Vagina (tissue), 2 donors: ENCODE results near the gene UBR3. TPM values are rescaled to one million over a fixed set of nuclear protein-coding genes. Genes with fewer than 3 reads are reported as not detected.
"Not testable (repeated sequence)": the region's sequence is repeated elsewhere in the genome, so short reads cannot be mapped to it uniquely, and the experiment has no call there.

Experiments used
- DNase-seq, 2 donors: peaks; one replicate each; pipeline ENCODE4 v3.0.0-alpha.2; 2017; ENCODE audit errors: extremely low spot score in 2 of 2
- H3K27ac ChIP-seq: fragments of 200-600 bp; sonication (generic); one replicate; pipeline ENCODE4 v1.5.1; 2019
- H3K27me3 ChIP-seq: fragments of 200-600 bp; sonication (generic); one replicate; pipeline ENCODE4 v1.5.1; 2019
- H3K36me3 ChIP-seq, 2 donors: fragments of 200-600 bp; sonication (generic); one replicate each; pipeline ENCODE4 v1.5.1; 2017 to 2019
- H3K4me1 ChIP-seq: fragments of 200-600 bp; sonication (generic); one replicate; pipeline ENCODE4 v1.5.1; 2019
- H3K4me3 ChIP-seq, 2 donors: fragments of 200-600 bp; sonication (generic); 1 replicate in 1 of 2; 2 replicates in 1 of 2; pipeline ENCODE4 v1.5.1; 2016 to 2019
- H3K9me3 ChIP-seq: fragments of 200-600 bp; sonication (generic); one replicate; pipeline ENCODE4 v1.5.1; 2019
- POLR2A ChIP-seq, 2 donors: fragments of 450-650 bp; IDR thresholded peaks; one replicate each; pipeline ENCODE4 v1.6.1; 2017; ENCODE audit warnings: antibody characterized with exemption in 2 of 2, mild to moderate bottlenecking in 2 of 2, moderate library complexity in 2 of 2
- POLR2AphosphoS5 ChIP-seq, 2 donors: sonication (generic); formaldehyde crosslinking; IDR thresholded peaks; one replicate each; pipeline ENCODE4 v1.9.0; 2017; ENCODE audit warnings: antibody characterized with exemption in 2 of 2, mild to moderate bottlenecking in 2 of 2, low read depth in 1 of 2; ENCODE audit not compliant: insufficient read depth in 1 of 2
- intact Hi-C: fragments of 100-400 bp; cut with DNase I; formaldehyde crosslinking; loops from one replicate; pipeline ENCODE4 v1.15.1; 2023
- total RNA-seq: library from RNA; depleted of rRNA; stranded (reverse); fragments of >200 nt; gene quantifications from one replicate; pipeline ENCODE4 v1.2.3, GENCODE V29; 2016
- TF ChIP-seq, protein P1 (sequence below), 3 experiments: fragments of 450-650 bp in 2 of 3; fragments of 200-600 bp in 1 of 3; sonication (generic) in 1 of 3; IDR thresholded peaks; one replicate each; pipeline ENCODE4 v1.5.1; 2017 to 2019; ENCODE audit warnings: antibody characterized with exemption in 3 of 3, mild to moderate bottlenecking in 2 of 3, moderate library complexity in 2 of 3

The UBR3 gene
- total RNA-seq, 1 donor from 2014 or later: 59.2 TPM

DNA sequence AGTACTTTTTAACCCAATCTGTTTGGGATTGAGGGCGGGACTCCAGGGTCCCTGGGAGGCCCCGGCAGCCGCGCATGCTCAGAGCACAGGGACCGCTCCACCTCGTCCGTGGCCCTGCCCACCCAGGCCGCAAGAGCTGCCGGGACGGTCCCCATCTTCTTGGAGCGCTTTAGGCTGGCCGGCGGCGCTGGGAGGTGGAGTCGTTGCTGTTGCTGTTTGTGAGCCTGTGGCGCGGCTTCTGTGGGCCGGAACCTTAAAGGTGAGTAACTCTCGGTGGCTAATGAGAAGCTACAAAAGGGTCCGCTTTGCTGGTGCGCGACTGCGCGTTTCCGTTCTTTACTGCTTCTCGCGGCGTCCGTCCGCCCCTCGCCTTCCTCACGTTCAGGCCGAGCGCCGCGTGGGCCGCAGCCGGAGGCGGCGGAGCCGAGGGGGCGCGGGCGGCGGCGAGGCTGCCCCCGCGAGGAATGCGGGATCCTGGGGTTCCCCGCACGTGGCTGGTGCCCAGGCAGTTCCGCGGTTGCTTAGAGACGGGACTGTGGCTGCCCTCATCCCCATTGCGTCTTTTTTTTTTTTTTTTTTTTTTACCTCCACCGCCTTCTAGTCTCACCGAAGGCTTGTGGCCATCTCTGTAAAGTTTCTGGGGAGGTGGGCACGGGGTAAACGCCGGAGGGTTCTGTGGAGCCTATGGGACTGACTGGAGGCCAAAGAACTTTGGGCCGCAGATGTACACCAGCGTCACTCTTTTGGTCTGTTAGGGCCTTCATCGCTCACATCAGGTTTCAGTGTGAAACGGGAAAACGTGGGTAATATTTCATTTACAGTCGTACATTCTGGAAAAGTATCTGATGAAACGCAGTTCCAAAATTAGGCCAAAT, 28.3 kb upstream of the UBR3 start, which contains the start of gene SSB:
SSB (plus strand) TSS at position 154 of the 875 bp plus-strand sequence. CDS start 2,090 bp downstream, outside the sequence.
- Histone ChIP-seq H3K27me3 (no peaks in the 10 kb centered on the region), H3K4me1 (peaks cover 29% of the 10 kb centered on the region), H3K9me3 (no peaks in the 10 kb centered on the region), H3K27ac (peak within 1 kb of the TSS; percentile 87), H3K4me3 (peak within 1 kb of the TSS; percentile 71 to 82), H3K36me3 (peaks cover 0 to 4% of the 10 kb centered on the region in 2 donors)
- intact Hi-C loops: no loop called here
- TF ChIP-seq POLR2AphosphoS5 (IDR thresholded peaks at IDR 0.05; ENCODE audit: insufficient read depth in 1 of 2, low read depth in 1 of 2) (peak; percentile 85 to 92), POLR2A (IDR thresholded peaks at IDR 0.05) (peak in 1 of 2 donors; percentile 80)
- TF ChIP-seq, protein P1, sequence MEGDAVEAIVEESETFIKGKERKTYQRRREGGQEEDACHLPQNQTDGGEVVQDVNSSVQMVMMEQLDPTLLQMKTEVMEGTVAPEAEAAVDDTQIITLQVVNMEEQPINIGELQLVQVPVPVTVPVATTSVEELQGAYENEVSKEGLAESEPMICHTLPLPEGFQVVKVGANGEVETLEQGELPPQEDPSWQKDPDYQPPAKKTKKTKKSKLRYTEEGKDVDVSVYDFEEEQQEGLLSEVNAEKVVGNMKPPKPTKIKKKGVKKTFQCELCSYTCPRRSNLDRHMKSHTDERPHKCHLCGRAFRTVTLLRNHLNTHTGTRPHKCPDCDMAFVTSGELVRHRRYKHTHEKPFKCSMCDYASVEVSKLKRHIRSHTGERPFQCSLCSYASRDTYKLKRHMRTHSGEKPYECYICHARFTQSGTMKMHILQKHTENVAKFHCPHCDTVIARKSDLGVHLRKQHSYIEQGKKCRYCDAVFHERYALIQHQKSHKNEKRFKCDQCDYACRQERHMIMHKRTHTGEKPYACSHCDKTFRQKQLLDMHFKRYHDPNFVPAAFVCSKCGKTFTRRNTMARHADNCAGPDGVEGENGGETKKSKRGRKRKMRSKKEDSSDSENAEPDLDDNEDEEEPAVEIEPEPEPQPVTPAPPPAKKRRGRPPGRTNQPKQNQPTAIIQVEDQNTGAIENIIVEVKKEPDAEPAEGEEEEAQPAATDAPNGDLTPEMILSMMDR (IDR thresholded peaks at IDR 0.05): no peak
- peak in 1 of 2 donors; percentile 92 for DNase-seq

DNA sequence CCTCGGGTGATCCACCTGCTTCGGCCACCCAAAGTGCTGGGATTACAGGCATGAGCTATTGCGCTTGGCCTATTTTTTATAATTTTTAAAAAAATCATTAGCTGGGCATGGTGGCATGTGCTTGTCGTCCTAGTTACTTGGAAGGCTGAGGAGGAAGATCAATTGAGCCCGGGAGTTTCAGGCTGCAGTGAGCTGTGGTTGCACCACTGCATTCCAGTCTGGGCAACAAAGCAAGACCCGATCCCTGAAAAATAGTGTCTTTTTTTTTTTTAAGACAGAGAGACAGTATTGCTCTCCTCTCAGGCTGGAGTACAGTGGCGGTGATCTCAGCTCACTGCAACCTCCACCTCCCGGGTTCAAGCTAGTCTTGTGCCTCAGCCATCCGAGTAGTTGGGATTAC, 23.8 kb upstream of the UBR3 start:
- no peak overlapping the region for H3K4me3 ChIP-seq
- H3K27ac ChIP-seq: no peak overlapping the region
- TF ChIP-seq POLR2A (IDR thresholded peaks at IDR 0.05): no peak
- TF ChIP-seq, protein P1 (IDR thresholded peaks at IDR 0.05): no peak
- TF ChIP-seq POLR2AphosphoS5 (IDR thresholded peaks at IDR 0.05; ENCODE audit: insufficient read depth in 1 of 2, low read depth in 1 of 2): no peak
- DNase-seq: no peak
- intact Hi-C loops: no loop called here
- H3K27me3 ChIP-seq: no peaks in the 10 kb centered on the region
- H3K4me1 ChIP-seq: peaks cover 29% of the 10 kb centered on the region
- no peaks in the 10 kb centered on the region for H3K9me3 ChIP-seq
- peaks cover 0 to 31% of the 10 kb centered on the region in 2 donors for H3K36me3 ChIP-seq

DNA sequence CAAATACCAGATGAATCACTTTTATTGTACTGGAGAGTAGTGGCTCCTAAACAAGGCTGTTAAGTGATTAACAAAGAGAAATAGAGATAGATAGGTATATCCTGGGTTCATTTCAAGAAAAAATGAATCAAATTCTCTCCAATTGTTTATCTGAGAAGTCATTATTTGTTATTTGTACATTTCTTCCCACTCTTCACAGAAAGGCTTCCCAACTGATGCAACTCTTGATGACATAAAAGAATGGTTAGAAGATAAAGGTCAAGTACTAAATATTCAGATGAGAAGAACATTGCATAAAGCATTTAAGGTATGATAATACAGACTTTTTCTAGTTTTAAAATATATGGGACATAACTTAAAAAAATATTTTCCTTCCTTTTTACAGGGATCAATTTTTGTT, 20.7 kb upstream of the UBR3 start:
- Histone ChIP-seq H3K27ac (no peak overlapping the region), H3K4me1 (peaks cover 10% of the 10 kb centered on the region), H3K27me3 (no peaks in the 10 kb centered on the region), H3K4me3 (no peak overlapping the region), H3K36me3 (peaks cover 0 to 59% of the 10 kb centered on the region in 2 donors), H3K9me3 (no peaks in the 10 kb centered on the region)
- no peak for DNase-seq
- TF ChIP-seq, protein P1 (IDR thresholded peaks at IDR 0.05): no peak
- no peak for TF ChIP-seq POLR2AphosphoS5 (IDR thresholded peaks at IDR 0.05; ENCODE audit: insufficient read depth in 1 of 2, low read depth in 1 of 2)
- no peak for TF ChIP-seq POLR2A (IDR thresholded peaks at IDR 0.05)
- intact Hi-C loops: no loop called here

DNA sequence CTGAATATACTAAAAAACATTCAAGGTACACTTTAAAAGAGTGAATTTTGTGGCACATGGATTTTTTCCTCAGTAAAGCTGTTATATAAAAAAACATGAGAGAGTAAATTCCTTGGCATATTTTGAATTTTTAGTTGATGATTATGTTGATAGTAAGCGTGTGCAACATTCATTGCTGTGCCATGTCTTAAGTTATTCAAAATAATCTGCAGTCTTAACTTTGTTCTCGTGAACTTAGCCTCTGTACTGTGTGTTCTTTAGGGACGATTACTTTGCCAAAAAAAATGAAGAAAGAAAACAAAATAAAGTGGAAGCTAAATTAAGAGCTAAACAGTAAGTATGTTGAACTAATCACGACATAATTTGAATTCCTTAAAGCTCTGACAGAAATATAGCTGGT, 19.0 kb upstream of the UBR3 start:
- no peak overlapping the region for H3K4me3 ChIP-seq
- intact Hi-C loops: no loop called here
- no peaks in the 10 kb centered on the region for H3K9me3 ChIP-seq
- no peak overlapping the region for H3K27ac ChIP-seq
- DNase-seq: no peak
- H3K27me3 ChIP-seq: no peaks in the 10 kb centered on the region
- peaks cover 7% of the 10 kb centered on the region for H3K4me1 ChIP-seq
- H3K36me3 ChIP-seq: peaks cover 0 to 70% of the 10 kb centered on the region in 2 donors
- TF ChIP-seq, protein P1 (IDR thresholded peaks at IDR 0.05): no peak
- TF ChIP-seq POLR2A (IDR thresholded peaks at IDR 0.05) (no peak), POLR2AphosphoS5 (IDR thresholded peaks at IDR 0.05; ENCODE audit: insufficient read depth in 1 of 2, low read depth in 1 of 2) (no peak)

DNA sequence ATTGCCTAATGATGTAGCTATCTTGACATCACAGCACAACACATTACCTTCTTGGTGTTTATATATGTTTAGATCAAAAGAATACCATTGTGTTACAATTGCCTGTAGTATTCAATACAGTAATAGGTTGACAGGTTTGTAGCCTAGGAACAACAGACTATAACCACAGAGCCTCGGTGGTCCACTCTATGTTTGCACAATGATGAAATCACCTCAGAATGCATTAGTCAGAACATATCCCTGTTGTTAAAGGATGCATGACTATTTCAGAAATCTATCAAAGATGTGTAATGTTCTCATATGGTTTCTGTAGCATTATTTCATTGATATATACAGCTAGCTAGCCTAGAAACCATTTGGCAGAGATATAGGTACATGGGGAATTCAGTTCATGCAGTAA, 11.4 kb upstream of the UBR3 start:
- peaks cover 0 to 60% of the 10 kb centered on the region in 2 donors for H3K36me3 ChIP-seq

DNA sequence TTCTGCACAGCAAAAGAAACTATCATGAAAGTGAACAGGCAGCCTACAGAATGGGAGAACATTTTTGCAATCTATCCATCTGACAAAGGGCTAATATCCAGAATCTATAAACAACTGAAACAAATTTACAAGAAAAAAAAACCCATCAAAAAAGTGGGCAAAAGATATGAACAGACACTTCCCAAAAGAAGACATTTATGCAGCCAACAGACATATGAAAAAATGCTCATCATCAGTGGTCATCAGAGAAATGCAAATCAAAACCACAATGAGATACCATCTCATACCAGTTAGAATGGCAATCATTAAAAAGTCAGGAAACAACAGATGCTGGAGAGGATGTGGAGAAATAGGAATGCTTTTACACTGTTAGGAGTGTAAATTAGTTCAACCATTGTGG, 10.3 kb upstream of the UBR3 start:
- DNase-seq, intact Hi-C loops, H3K9me3 ChIP-seq, H3K4me3 ChIP-seq, H3K4me1 ChIP-seq, H3K27ac ChIP-seq, H3K27me3 ChIP-seq: not testable (repeated sequence)
- H3K36me3 ChIP-seq: peaks cover 0 to 49% of the 10 kb centered on the region in 2 donors

More for the DNA sequence above, 11.4 kb upstream of the UBR3 start:
- no peaks in the 10 kb centered on the region for H3K4me1 ChIP-seq
- no peaks in the 10 kb centered on the region for H3K9me3 ChIP-seq
- H3K27ac ChIP-seq: no peak overlapping the region
- intact Hi-C loops: no loop called here
- H3K27me3 ChIP-seq: no peaks in the 10 kb centered on the region
- no peak overlapping the region for H3K4me3 ChIP-seq
- DNase-seq: no peak
- TF ChIP-seq POLR2A (IDR thresholded peaks at IDR 0.05) (no peak), POLR2AphosphoS5 (IDR thresholded peaks at IDR 0.05; ENCODE audit: insufficient read depth in 1 of 2, low read depth in 1 of 2) (no peak)
- TF ChIP-seq, protein P1 (IDR thresholded peaks at IDR 0.05): no peak

DNA sequence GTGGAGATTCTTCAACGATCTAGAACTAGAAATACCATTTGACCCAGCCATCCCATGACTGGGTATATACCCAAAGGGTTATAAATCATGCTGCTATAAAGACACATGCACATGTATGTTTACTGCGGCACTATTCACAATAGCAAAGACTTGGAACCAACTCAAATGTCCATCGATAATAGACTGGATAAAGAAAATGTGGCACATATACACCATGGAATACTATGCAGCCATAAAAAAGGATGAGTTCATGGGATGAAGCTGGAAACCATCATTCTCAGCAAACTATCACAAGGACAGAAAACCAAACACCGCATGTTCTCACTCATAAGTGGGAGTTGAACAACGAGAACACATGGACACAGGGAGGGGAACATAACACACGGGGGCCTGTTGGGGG, 9.9 kb upstream of the UBR3 start:
- intact Hi-C loops, H3K27me3 ChIP-seq, H3K4me1 ChIP-seq, H3K9me3 ChIP-seq, DNase-seq, H3K4me3 ChIP-seq, H3K27ac ChIP-seq: not testable (repeated sequence)
- H3K36me3 ChIP-seq: peaks cover 0 to 45% of the 10 kb centered on the region in 2 donors
